Measurements from ENCODE around the gene RPL34. TPM values are rescaled to one million over a fixed set of nuclear protein-coding genes. Genes with fewer than 3 reads are reported as not detected.

The RPL34 gene
- total RNA-seq = 1,147 and 1,366 TPM in 2 replicates

GRCh38 chr4:108620101-108620932 lies at the start of gene RPL34:
Gene RPL34 (plus strand): TSS chr4:108620576. CDS start chr4:108621960, 1,384 bp downstream.

DNA sequence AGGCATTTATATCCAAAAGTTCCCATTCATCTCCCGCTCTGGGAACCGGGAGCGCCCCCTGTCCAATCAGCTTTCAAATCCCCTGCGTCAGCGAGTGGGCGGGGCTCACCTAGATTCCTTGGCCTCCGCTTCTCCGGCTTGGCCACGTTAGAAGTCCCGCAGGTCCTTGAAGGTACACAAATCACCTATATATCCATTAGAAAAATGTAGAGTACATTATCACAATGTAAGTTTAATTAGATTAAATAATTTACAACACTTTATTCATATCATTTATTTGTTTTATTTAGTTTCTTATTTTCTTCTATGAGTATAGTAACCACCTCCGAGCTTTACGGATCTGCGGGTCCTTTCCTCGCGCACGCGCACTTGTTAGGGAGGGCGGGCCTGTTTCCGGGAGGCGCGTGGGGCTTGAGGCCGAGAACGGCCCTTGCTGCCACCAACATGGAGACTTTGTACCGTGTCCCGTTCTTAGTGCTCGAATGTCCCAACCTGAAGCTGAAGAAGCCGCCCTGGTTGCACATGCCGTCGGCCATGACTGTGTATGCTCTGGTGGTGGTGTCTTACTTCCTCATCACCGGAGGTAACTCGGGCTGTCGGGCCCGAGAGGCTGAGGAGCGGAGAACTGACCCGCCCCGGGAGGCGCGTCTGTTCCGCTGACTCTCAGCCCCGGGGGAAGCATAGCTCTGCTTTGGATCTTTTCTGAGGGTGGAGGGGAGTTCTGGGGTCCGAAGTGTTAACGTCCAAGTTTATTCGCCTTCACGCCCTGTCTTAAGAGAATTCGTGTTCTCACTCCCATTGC lies 30.0 kb downstream of the RPL34 start, which contains the start of gene OSTC:
TSS of gene OSTC (plus strand) at position 388 of the 802 bp plus-strand sequence. CDS start at position 445, 57 bp downstream.

Other genes with a start within 250 kb of the RPL34 start
- gene OSTC, start 30.0 kb downstream of the RPL34 start, total RNA-seq = 178 and 186 TPM in 2 replicates
- not detected in 2 replicates for gene ETNPPL, start 142.5 kb downstream of the RPL34 start, total RNA-seq

All from hair follicular keratinocyte (primary cell).